Measurements from ENCODE around the gene ATF2.

DNA sequence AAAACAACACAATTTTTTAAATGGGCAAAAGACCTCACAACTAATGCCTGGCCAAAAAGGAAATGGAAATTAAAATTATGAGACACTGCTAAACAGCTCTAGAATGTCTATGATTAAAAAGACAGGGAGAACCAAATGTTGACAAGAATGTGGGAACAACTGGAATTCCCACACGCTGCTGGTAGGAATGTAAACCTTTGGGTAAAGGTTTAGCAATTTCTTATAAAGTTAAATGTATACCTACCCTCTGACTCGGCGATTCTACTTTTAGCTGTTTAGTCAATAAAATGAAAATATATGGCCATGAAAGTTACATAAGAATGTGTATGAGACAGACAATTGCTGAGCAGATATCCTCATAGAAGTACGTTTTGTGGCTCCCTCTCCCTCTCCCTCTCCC is 60.9 kb downstream of the ATF2 start:
- TF ChIP-seq, protein P1, sequence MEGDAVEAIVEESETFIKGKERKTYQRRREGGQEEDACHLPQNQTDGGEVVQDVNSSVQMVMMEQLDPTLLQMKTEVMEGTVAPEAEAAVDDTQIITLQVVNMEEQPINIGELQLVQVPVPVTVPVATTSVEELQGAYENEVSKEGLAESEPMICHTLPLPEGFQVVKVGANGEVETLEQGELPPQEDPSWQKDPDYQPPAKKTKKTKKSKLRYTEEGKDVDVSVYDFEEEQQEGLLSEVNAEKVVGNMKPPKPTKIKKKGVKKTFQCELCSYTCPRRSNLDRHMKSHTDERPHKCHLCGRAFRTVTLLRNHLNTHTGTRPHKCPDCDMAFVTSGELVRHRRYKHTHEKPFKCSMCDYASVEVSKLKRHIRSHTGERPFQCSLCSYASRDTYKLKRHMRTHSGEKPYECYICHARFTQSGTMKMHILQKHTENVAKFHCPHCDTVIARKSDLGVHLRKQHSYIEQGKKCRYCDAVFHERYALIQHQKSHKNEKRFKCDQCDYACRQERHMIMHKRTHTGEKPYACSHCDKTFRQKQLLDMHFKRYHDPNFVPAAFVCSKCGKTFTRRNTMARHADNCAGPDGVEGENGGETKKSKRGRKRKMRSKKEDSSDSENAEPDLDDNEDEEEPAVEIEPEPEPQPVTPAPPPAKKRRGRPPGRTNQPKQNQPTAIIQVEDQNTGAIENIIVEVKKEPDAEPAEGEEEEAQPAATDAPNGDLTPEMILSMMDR (IDR thresholded peaks at IDR 0.05), result no peak
- TF ChIP-seq POLR2AphosphoS5 (IDR thresholded peaks at IDR 0.05) (no peak), POLR2A (IDR thresholded peaks at IDR 0.05; ENCODE audit: low read depth) (no peak), EP300 (IDR thresholded peaks at IDR 0.05) (no peak)
